Retinal pigment epithelial cell (primary cell): ENCODE results near the gene P2RX1.
A peak's percentile ranks its signal among the peaks of the same experiment; 100 is the strongest.

Experiments used
- DNase-seq: peaks from one replicate; pipeline ENCODE4 v3.0.0-alpha.2; 2010; ENCODE audit warnings: low read depth
- H3K4me3 ChIP-seq: 2 replicates; pipeline ENCODE4 v1.5.1; 2011; ENCODE audit warnings: mild to moderate bottlenecking, low read length, control low read depth, moderate library complexity
- TF ChIP-seq, protein P1 (sequence below): conservative IDR thresholded peaks from 2 replicates; pipeline ENCODE4 v1.5.1; 2011; ENCODE audit warnings: low read depth, low read length, control low read depth, inconsistent platforms

P2RX1 gene

DNA sequence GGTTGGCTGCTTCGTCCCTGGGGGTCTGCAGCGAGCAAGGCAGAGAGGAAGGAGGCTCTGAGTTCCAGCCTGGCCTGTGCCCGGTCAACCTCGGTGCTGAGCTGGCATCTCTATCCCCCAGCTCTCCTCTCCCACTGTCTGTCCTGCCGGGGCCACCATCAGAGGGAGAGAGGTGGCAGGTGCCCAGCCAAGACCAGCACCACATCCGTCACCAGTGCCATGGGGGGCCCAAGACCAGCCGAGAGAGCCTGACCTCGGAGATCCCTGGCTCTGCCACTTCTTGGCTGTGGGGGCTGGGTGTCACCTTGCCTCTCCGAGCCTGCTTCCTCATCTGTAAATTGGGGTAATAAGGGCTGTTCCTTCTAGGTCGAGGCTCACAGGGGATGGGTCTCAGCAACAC, 560 bp upstream of the P2RX1 start:
- no peak overlapping the region for H3K4me3 ChIP-seq
- DNase-seq, result no peak
- TF ChIP-seq, protein P1, sequence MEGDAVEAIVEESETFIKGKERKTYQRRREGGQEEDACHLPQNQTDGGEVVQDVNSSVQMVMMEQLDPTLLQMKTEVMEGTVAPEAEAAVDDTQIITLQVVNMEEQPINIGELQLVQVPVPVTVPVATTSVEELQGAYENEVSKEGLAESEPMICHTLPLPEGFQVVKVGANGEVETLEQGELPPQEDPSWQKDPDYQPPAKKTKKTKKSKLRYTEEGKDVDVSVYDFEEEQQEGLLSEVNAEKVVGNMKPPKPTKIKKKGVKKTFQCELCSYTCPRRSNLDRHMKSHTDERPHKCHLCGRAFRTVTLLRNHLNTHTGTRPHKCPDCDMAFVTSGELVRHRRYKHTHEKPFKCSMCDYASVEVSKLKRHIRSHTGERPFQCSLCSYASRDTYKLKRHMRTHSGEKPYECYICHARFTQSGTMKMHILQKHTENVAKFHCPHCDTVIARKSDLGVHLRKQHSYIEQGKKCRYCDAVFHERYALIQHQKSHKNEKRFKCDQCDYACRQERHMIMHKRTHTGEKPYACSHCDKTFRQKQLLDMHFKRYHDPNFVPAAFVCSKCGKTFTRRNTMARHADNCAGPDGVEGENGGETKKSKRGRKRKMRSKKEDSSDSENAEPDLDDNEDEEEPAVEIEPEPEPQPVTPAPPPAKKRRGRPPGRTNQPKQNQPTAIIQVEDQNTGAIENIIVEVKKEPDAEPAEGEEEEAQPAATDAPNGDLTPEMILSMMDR, result no peak

DNA sequence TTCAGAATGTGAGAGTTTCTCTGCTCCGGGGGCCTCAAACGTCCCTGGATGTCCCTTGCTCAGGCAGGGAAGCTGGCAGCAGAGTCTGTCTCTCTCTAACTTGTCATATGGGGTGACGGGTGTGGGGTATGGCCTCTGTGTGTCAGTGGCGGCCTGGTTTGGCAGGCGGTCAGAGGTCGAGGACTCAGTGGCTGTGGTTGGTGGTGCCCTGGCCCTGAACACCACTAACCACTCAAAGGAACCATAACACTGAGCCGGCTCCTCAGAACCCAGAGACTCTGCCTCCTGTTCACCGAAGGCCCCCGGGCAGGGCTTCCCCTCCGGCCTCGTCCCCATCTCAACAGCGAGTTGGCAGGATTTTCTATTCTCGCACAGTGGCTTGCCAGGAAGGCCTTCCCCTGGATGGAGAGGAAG, 677 bp downstream of the P2RX1 start:
- no peak for DNase-seq
- no peak overlapping the region for H3K4me3 ChIP-seq
- TF ChIP-seq, protein P1, result no peak

GRCh38 chr17:3914312-3914670, 2.0 kb downstream of the P2RX1 start:
- TF ChIP-seq, protein P1, result no peak
- H3K4me3 ChIP-seq, result no peak overlapping the region
- no peak for DNase-seq

- no peak overlapping the region for H3K4me3 ChIP-seq
- no peak for DNase-seq
- TF ChIP-seq, protein P1, result peak; percentile 98
These were observed 2.5 kb downstream of the P2RX1 start for GRCh38 chr17:3913531-3914311.

DNA sequence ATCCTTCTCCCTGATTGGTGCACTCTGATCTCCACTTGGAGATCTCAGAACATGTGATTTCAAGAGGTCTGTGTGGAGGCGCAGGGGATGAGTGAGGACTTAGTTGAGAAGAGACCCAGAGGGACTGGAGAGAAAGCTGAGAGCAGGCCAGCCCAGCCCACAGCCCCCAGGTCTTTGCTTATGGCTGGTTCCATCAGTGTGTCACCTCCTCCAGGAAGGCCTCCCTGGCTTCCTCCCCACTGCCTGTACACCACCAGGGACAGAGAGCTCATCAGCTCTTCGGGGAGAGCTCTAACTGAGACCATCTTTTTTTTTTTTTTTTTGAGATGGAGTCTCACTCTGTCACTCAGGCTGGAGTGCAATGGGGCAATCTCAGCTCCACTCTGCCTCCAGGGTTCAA, 3.4 kb downstream of the P2RX1 start:
- no peak overlapping the region for H3K4me3 ChIP-seq
- no peak for DNase-seq
- TF ChIP-seq, protein P1, result no peak

DNA sequence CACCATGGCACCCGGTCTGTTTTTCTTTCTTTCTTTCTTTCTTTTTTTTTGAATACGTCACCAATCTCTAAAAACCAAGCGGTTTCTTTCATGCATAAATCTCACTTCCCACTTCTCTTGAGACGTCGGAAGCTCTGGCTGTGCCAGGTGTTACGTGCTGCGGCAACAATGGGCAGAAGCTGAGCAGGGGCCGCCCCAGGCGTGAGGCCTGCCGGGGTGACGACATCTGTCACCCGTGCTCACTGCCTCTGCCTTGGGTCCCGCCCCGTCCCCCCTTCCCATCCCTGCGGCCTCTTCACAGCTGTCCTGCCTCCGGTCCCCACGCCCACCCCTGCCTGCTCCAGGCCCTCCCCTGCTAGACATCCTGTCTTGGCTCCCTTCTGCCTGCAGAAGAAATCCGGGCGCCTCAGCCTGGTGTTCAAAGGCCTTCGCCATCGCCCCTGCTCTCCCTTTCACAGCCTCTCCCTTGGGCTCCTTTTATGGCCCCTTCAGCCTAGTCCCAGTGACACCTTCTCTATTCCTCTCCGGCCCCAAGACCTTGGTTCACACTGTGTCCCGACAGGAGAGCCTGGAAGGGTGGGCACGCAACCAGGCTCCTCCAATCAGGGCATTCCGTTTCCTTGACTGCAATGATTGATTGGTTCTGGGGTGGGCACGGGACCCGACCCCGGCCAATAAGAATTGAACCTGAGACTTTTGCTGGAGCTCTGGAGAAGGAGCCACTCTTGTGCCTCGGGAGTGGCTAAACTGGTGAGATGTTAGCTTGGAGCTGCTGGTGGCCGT, 4.8 kb downstream of the P2RX1 start:
- DNase-seq, result no peak
- TF ChIP-seq, protein P1, result no peak
- H3K4me3 ChIP-seq, result no peak overlapping the region
